Hepatocyte (in vitro differentiated cells): ENCODE data around the gene PPP3CA.

Source experiments
- EZH2 ChIP-seq: fragments of 200-600 bp; sonication (generic); IDR thresholded peaks from 2 replicates; pipeline ENCODE4 v1.6.1; 2016; ENCODE audit warnings: antibody characterized with exemption, mild to moderate bottlenecking, borderline replicate concordance
- TF ChIP-seq, protein P1 (sequence below): fragments of 200-600 bp; sonication (generic); IDR thresholded peaks from 2 replicates; pipeline ENCODE4 v1.5.1; 2016; ENCODE audit warnings: antibody characterized with exemption, mild to moderate bottlenecking; ENCODE audit not compliant: poor library complexity

DNA sequence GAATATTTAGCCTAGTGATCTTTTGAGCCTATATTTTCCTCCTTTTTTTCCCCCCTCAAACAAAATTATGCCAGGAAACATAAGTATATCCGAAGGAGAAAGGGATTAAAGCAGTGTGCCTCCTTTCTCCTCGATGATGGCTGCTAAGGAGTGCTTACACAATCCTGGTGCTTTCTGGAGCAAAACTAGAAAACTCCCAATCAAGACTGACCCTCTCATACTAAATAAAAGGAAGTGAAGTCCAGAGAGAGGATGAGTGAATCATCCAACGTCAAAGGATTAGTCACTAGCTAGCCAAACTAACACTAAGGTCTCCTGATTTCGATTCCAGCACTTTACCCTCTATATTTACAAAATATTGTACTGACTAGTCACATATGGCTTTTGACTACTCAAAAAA is 146.8 kb downstream of the PPP3CA start:
- TF ChIP-seq, protein P1, sequence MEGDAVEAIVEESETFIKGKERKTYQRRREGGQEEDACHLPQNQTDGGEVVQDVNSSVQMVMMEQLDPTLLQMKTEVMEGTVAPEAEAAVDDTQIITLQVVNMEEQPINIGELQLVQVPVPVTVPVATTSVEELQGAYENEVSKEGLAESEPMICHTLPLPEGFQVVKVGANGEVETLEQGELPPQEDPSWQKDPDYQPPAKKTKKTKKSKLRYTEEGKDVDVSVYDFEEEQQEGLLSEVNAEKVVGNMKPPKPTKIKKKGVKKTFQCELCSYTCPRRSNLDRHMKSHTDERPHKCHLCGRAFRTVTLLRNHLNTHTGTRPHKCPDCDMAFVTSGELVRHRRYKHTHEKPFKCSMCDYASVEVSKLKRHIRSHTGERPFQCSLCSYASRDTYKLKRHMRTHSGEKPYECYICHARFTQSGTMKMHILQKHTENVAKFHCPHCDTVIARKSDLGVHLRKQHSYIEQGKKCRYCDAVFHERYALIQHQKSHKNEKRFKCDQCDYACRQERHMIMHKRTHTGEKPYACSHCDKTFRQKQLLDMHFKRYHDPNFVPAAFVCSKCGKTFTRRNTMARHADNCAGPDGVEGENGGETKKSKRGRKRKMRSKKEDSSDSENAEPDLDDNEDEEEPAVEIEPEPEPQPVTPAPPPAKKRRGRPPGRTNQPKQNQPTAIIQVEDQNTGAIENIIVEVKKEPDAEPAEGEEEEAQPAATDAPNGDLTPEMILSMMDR, result no peak
- TF ChIP-seq EZH2, result no peak
